Right atrium auricular region (tissue), 2 donors: ENCODE data around the gene LCN10. TPM values are rescaled to one million over a fixed set of nuclear protein-coding genes. Genes with fewer than 3 reads are reported as not detected.
"Not testable (repeated sequence)": the region's sequence is repeated elsewhere in the genome, so short reads cannot be mapped to it uniquely, and the experiment has no call there.

Experiments used
- DNase-seq: peaks from one replicate; pipeline ENCODE4 v3.0.0-alpha.2; 2019; ENCODE audit warnings: low spot score
- H3K27ac ChIP-seq, 2 donors: fragments of 200-600 bp; sonication (generic); 1 replicate in 1 of 2; 2 replicates in 1 of 2; pipeline ENCODE4 v1.5.1; 2016 to 2019
- H3K27me3 ChIP-seq, 2 donors: fragments of 200-600 bp; sonication (generic); one replicate each; pipeline versions ENCODE4 v1.5.1 to v1.6.0; 2017 to 2019
- H3K36me3 ChIP-seq: fragments of 200-600 bp; sonication (generic); one replicate; pipeline ENCODE4 v1.5.1; 2016
- H3K4me1 ChIP-seq, 2 donors: fragments of 200-600 bp; sonication (generic); one replicate each; pipeline versions ENCODE4 v1.5.1 to v1.6.0; 2017 to 2019
- H3K4me3 ChIP-seq, 2 donors: fragments of 200-600 bp; sonication (generic); 1 replicate in 1 of 2; 2 replicates in 1 of 2; pipeline ENCODE4 v1.5.1; 2017 to 2019; ENCODE audit warnings: mild to moderate bottlenecking in 1 of 2, moderate library complexity in 1 of 2
- H3K9me3 ChIP-seq, 2 donors: fragments of 200-600 bp; sonication (generic); one replicate each; pipeline ENCODE4 v1.5.1; 2019
- total RNA-seq, 2 donors: library from RNA; depleted of rRNA; stranded (reverse); fragments of >200 nt; gene quantifications; one replicate each; pipeline ENCODE4 v1.1.0, GENCODE V29; 2016
- TF ChIP-seq, protein P1 (sequence below), 2 donors: fragments of 200-600 bp; sonication (generic); IDR thresholded peaks; one replicate each; pipeline ENCODE4 v1.5.1; 2019; ENCODE audit warnings: antibody characterized with exemption in 2 of 2

LCN10 gene
- total RNA-seq, 2 donors from 2014 or later: 4.5 to 8.8 TPM

DNA sequence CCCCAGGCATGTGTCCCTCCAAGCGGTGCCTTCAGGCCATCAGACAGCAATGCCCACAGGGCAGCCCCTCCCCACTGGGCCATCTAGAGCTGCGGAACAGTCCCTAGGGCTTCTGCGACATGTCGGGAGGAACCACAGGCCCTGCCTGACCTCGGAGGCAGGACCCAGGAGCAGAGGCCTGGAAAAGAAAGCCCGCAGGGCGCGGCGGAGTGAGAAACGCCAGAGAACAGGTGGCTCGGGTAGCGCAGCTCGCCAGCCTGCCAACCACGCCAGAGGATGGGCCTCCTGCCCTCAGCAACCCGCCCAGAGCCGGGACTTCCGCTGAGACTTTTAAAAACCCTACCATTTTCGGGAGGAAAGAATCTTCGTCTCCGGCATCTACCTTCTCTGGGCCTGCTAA, 14.6 kb upstream of the LCN10 start:
- no peaks in the 10 kb centered on the region for H3K27me3 ChIP-seq
- no peak overlapping the region for H3K4me3 ChIP-seq
- TF ChIP-seq, protein P1, sequence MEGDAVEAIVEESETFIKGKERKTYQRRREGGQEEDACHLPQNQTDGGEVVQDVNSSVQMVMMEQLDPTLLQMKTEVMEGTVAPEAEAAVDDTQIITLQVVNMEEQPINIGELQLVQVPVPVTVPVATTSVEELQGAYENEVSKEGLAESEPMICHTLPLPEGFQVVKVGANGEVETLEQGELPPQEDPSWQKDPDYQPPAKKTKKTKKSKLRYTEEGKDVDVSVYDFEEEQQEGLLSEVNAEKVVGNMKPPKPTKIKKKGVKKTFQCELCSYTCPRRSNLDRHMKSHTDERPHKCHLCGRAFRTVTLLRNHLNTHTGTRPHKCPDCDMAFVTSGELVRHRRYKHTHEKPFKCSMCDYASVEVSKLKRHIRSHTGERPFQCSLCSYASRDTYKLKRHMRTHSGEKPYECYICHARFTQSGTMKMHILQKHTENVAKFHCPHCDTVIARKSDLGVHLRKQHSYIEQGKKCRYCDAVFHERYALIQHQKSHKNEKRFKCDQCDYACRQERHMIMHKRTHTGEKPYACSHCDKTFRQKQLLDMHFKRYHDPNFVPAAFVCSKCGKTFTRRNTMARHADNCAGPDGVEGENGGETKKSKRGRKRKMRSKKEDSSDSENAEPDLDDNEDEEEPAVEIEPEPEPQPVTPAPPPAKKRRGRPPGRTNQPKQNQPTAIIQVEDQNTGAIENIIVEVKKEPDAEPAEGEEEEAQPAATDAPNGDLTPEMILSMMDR (IDR thresholded peaks at IDR 0.05): no peak
- H3K4me1 ChIP-seq: peaks cover 0 to 11% of the 10 kb centered on the region in 2 donors
- no peak overlapping the region for H3K27ac ChIP-seq
- no peaks in the 10 kb centered on the region for H3K36me3 ChIP-seq
- DNase-seq: no peak
- H3K9me3 ChIP-seq: peaks cover 0 to 8% of the 10 kb centered on the region in 2 donors

DNA sequence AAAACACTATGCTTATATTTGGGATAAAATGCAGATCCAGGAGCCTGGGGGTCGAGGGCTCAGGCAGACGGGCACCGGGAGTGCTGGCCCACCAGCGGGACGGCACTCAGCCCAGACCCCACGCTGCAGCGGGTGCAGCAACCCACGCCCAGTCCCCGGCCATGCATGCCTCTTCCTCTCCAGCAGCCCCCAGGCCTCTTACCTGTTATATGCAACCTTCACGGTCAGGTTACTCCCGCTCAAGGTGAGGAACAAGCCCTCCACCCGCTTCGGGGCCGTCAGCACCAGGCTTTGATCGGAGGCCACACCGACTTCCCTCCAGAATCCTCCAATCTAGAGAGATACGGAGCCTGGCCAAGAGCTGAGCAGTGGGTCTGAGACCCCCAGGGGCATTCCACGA, 14.1 kb upstream of the LCN10 start:
- Histone ChIP-seq H3K4me1 (peaks cover 0 to 11% of the 10 kb centered on the region in 2 donors), H3K36me3 (no peaks in the 10 kb centered on the region), H3K27ac (no peak overlapping the region), H3K27me3 (no peaks in the 10 kb centered on the region), H3K9me3 (peaks cover 0 to 8% of the 10 kb centered on the region in 2 donors), H3K4me3 (no peak overlapping the region)
- TF ChIP-seq, protein P1 (IDR thresholded peaks at IDR 0.05): no peak
- DNase-seq: no peak

DNA sequence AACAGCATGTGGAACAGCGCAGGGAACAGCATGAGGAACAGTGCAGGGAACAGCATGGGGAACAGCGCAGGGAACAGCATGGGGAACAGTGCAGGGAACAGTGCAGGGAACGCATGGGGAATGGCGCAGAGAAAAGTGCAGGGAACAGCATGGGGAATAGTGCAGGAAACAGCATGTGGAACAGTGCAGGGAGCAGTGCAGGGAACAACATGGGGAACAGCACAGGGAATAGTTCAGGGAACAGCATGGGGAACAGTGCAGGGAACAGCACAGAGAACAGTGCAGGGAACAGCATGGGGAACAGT, 13.3 kb upstream of the LCN10 start:
- no peak for DNase-seq
- no peak overlapping the region for H3K4me3 ChIP-seq
- no peaks in the 10 kb centered on the region for H3K36me3 ChIP-seq
- H3K27ac ChIP-seq: no peak overlapping the region
- H3K27me3 ChIP-seq: no peaks in the 10 kb centered on the region
- TF ChIP-seq, protein P1 (IDR thresholded peaks at IDR 0.05): no peak
- H3K4me1 ChIP-seq: peaks cover 0 to 11% of the 10 kb centered on the region in 2 donors
- H3K9me3 ChIP-seq: peaks cover 0 to 11% of the 10 kb centered on the region in 2 donors

DNA sequence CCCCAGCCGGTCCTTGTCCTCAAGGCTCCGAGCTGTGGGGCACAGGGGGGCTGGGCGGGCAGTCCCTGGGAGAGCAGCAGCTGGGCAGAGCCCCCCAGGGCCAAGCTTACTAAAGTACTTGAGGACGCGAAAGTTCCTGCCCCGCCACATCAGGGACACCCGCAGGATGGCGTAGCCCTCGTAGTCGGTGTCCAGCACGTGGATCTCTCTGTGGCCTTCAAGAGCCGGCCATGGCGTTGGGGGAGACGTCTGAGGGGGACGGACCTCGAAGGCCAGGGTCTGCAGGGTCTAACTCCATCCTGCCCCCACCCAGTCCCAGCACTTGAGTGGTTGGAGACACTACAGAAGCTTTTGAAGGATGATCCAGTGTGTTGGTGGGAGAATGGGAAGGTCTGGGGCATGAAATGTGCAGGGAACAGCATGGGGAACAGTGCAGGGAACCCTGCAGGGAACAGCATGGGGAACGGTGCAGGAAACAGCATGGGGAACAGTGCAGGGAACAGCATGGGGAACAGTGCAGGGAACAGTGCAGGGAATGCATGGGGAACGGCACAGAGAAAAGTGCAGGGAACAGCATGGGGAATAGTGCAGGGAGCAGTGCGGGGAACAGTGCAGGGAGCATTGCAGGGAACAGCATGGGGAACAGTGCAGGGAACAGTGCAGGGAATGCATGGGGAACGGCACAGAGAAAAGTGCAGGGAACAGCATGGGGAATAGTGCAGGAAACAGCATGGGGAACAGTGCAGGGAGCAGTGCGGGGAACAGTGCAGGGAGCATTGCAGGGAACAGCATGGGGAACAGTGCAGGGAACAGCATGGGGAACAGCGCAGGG, 12.8 kb upstream of the LCN10 start:
- peaks cover 0 to 11% of the 10 kb centered on the region in 2 donors for H3K9me3 ChIP-seq
- H3K27ac ChIP-seq, H3K27me3 ChIP-seq, DNase-seq, H3K4me3 ChIP-seq, H3K36me3 ChIP-seq, H3K4me1 ChIP-seq: not testable (repeated sequence)

DNA sequence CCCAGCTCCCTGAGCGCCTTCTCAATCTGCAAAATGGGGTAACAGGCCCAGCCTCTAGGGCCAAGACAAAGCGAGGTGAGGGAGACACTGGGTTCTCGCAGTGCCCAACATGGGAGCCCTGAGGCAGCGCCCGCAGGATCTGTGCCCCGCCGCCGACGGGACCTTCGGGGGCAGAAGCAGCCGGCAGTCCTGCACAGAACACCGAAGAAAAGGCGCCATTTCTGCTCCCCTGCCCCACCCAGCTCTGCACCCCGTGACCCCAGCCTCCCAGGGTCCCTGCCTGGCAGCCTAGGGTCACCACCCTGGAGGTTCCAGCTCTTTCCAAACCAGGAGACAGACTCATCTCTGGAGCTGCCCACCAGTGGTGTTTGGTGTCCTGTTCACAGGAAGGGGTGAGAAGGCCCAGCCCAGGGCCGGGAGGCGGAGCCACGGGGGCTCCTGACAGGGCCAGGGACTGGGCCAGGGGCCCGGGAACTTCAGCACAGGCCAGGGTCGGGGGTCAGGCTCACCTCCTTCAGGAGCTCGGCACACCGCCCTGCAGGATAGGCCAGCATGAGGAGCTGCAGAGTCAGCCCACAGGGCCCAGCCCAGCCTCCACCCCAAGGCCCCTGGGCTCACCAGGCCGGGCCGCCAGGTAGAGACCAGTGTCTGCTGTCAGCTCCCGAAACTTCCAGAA, 12.0 kb upstream of the LCN10 start:
- no peak overlapping the region for H3K27ac ChIP-seq
- no peaks in the 10 kb centered on the region for H3K27me3 ChIP-seq
- H3K9me3 ChIP-seq: peaks cover 0 to 11% of the 10 kb centered on the region in 2 donors
- H3K36me3 ChIP-seq: no peaks in the 10 kb centered on the region
- DNase-seq: no peak
- TF ChIP-seq, protein P1 (IDR thresholded peaks at IDR 0.05): no peak
- no peak overlapping the region for H3K4me3 ChIP-seq
- H3K4me1 ChIP-seq: peaks cover 0 to 7% of the 10 kb centered on the region in 2 donors

DNA sequence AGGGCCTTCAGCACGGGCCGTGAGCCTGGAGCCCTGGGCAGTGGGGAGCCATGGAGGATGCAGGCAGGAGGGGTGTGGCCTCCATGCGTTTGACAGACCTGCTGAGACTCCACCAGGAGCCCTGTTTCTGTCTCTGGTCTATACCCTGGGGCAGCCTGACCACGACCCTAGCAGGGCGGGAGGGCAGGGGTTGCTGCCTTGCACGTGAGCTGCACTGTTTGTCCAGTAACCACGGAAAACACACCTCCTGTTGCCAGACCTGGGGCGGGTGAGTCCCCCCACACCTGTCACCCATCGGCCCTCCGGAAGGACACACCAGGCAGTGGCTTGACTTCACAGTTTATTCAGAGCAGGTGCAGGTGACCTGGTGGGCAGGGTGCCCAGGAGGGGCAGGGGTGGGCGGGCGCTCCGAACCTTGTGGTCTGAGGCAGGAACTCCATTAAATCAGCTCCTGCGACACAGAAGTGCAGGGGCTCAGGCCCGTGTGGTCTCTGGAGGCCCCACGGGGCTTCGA, 11.4 kb upstream of the LCN10 start:
- DNase-seq: no peak
- TF ChIP-seq, protein P1 (IDR thresholded peaks at IDR 0.05): no peak
- no peaks in the 10 kb centered on the region for H3K27me3 ChIP-seq
- no peak overlapping the region for H3K27ac ChIP-seq
- peaks cover 0 to 13% of the 10 kb centered on the region in 2 donors for H3K4me1 ChIP-seq
- no peaks in the 10 kb centered on the region for H3K36me3 ChIP-seq
- peaks cover 0 to 11% of the 10 kb centered on the region in 2 donors for H3K9me3 ChIP-seq
- H3K4me3 ChIP-seq: no peak overlapping the region
